ENCODE results near the gene PTPRN2. TPM values are rescaled to one million over a fixed set of nuclear protein-coding genes. Genes with fewer than 3 reads are reported as not detected.
"Not testable (repeated sequence)": the region's sequence is repeated elsewhere in the genome, so short reads cannot be mapped to it uniquely, and the experiment has no call there.

Gene PTPRN2
- total RNA-seq, 1 experiment from 2014 or later, result 0.16 TPM

DNA sequence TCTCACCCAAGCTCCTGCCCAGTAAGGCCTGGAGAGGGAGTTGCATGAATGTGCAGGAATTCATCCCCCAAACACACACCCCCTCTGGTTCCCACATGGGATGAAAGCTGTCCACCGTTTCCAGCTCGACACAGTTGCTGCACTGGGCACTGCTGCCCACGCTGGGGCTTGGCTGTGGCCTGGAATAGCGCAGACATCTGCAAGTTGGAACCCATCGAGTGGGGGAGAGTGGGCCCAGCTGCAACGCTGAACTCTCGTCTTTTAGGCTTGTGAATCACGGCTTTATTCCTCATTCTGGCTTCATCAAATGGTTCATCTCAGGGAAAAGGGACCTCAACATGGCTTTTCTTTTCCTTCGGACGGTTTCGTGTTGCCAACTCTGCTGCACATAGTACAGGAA is 986.1 kb downstream of the PTPRN2 start:
- in situ Hi-C loops (cut with HindIII; ENCODE audit: low pct_unique_long_range_greater_than_20kb, low sequenced_read_pairs), result no loop called here
- no peak for DNase-seq (ENCODE audit: low read depth, low spot score)

DNA sequence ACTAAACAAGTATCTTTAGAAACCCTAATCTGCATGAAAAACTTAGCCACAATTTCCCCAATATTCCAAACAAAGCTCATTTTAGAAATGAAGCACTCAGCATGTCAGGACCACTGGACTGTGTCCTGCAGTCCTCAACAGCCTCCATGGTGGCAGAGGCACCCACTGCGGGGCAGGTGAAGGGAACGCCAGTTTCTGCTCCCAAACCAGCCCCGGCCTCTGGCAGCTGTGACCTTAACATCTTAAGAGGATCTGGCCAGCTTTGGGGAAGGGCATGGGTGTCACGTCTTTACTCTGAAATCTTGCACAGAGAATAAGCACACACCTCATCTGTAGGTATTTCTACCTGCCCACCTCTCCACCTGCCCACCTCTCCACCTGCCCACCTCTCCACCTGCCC is 988.1 kb downstream of the PTPRN2 start:
- in situ Hi-C loops (cut with HindIII; ENCODE audit: low pct_unique_long_range_greater_than_20kb, low sequenced_read_pairs), result no loop called here
- no peak for DNase-seq (ENCODE audit: low read depth, low spot score)

DNA sequence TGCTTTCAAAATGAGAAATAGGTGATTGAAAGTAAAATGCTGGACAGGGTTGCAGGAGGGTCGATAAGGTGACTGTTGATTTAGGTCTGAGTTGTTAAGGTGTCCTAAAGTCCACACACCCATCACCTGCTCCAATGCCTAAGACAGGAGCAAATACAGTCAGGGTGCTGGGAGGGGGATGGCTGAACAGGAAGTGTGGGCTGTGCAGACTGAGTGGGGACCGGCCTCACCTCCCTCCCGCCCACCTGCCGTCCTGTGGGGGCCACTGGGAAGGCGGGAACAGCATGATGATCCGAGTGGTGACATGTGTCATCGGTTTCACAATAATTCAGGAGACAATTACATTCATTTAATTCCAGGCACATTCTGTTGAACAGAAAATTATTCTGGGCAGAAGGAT is 990.1 kb downstream of the PTPRN2 start:
- no peak for DNase-seq (ENCODE audit: low read depth, low spot score)
- in situ Hi-C loops (cut with HindIII; ENCODE audit: low pct_unique_long_range_greater_than_20kb, low sequenced_read_pairs), result no loop called here

DNA sequence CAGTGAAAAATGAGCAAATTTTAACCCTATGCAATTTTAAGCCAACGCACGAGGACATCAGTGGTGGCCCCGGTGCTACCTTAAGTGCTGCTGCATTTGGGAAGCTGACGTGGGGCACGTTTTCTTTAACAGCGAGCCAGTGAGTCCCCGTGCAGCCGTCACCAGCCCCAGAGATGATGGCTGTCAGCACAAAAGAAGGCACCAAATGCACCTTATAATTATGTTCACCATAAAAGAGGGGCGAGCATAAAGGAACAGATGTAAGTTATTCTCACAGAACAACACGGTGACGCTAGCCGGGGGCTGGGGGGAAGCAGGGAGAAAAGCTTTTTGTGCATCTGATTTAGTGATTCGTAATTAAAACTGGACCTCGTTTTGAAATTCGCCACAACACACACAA is 990.7 kb downstream of the PTPRN2 start:
- in situ Hi-C loops (cut with HindIII; ENCODE audit: low pct_unique_long_range_greater_than_20kb, low sequenced_read_pairs), result no loop called here
- no peak for DNase-seq (ENCODE audit: low read depth, low spot score)

DNA sequence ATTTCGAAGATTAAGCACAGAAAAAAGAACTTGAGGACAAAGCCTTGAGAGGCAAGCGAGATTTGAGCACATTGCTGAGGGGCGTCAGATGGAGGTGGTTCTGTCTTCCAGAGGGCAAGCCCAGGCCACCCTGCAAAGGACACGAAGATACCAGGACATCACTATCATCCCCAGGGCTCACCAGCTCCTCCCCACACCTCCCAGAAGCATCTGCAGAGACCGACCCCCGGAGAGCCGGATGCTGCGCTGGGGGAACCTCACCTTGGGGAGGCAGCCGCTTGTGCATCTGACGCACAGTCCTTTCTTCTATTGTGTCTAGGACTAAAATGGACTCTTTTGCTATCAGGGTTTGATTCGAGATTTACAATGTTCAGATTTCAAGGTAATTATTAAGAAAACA is 991.2 kb downstream of the PTPRN2 start:
- in situ Hi-C loops (cut with HindIII; ENCODE audit: low pct_unique_long_range_greater_than_20kb, low sequenced_read_pairs), result no loop called here
- no peak for DNase-seq (ENCODE audit: low read depth, low spot score)

DNA sequence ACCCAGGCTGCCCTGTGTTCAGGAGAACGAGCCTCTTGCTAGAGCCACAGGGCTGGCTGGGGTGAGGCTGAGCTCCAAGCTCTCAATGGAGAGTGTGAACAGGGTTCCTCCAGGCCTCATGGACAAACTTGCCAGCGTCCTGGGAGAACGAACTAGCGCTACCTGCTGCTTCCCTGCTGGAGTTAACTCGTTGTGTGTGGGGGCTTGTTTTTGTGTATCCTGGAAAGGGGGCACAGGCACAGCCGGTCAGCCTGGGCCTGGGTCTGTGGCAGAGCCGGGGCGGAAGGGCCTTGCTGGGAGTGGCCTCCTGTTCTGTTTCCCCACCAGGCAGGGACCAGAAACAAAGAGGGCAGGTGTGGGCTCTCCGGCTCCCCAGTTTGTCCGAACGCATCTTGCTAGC is 991.6 kb downstream of the PTPRN2 start:
- DNase-seq (ENCODE audit: low read depth, low spot score), result no peak
- in situ Hi-C loops (cut with HindIII; ENCODE audit: low pct_unique_long_range_greater_than_20kb, low sequenced_read_pairs), result no loop called here

DNA sequence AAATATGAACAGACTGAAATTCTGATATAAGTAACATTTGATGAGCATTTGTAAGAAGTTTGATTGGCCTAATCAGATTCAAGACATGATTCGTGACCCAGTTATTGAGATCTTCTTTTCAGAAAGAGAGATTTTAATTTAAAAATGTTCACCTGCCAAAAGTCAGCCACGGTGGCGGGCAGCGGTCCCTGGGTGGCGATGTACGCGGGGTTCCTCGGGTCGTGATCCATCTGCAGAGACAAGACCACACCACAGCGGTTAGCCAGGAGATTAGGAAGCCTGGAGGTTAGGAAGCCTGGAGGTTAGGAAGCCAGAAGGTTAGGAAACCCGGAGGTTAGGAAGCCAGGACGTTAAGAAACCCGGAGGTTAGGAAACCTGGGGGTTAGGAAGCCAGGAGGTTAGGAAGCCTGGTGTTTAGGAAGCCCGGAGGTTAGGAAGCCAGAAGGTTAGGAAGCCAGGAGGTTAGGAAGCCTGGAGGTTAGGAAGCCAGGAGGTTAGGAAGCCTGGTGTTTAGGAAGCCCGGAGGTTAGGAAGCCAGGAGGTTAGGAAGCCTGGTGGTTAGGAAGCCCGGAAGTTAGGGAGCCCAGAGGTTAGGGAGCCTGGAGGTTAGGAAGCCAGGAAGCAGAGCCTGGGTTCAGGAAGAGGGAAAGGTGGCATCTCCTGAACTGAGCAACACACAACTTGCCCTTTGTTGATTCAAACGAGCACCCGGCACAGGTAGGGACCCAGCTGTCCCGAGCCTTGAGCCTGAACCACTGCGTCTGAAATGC is 992.4 kb downstream of the PTPRN2 start:
- in situ Hi-C loops (cut with HindIII; ENCODE audit: low pct_unique_long_range_greater_than_20kb, low sequenced_read_pairs), result no loop called here

DNA sequence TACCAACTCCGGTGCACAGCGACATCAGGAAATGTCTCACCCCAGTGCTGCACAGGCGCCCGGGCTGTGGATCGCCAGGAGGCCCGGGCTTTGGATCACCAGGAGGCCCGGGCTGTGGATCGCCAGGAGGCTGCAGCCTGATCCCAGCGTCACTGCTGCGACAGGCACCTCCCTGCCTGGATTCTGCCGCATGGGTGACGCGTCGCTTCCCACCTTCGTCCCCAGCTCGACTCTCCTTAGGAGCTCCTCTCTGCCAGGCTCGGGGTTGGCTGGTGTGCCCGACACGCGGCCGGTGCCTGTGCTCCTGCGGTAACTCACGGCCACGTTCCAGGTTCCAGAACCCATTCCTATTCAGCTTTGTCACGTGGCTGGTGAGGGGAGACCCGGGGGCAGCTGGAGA is 993.3 kb downstream of the PTPRN2 start:
- in situ Hi-C loops (cut with HindIII; ENCODE audit: low pct_unique_long_range_greater_than_20kb, low sequenced_read_pairs), result no loop called here
- DNase-seq (ENCODE audit: low read depth, low spot score), result no peak

More for the DNA sequence above, 992.4 kb downstream of the PTPRN2 start:
- no peak for DNase-seq (ENCODE audit: low read depth, low spot score)

DNA sequence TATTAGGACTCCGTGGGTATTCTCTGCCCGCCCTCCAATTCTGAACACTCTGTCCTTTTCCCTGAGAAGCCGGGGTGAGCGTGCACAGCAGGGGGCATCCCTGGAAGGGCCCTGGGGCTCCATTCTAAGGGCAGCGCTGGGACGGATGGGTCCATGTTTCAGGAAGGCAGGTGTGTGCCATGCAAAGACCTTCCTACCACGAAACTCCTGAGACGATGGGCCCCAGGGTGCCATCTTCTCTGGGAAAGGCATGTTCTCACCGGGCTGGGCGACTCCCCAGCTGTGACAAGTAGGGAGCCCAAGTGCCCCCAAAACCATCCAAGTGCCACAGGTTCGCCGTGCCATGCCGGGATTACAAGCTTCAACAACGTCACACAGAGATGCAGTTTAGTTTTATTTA is 994.1 kb downstream of the PTPRN2 start:
- no peak for DNase-seq (ENCODE audit: low read depth, low spot score)
- in situ Hi-C loops (cut with HindIII; ENCODE audit: low pct_unique_long_range_greater_than_20kb, low sequenced_read_pairs), result no loop called here

DNA sequence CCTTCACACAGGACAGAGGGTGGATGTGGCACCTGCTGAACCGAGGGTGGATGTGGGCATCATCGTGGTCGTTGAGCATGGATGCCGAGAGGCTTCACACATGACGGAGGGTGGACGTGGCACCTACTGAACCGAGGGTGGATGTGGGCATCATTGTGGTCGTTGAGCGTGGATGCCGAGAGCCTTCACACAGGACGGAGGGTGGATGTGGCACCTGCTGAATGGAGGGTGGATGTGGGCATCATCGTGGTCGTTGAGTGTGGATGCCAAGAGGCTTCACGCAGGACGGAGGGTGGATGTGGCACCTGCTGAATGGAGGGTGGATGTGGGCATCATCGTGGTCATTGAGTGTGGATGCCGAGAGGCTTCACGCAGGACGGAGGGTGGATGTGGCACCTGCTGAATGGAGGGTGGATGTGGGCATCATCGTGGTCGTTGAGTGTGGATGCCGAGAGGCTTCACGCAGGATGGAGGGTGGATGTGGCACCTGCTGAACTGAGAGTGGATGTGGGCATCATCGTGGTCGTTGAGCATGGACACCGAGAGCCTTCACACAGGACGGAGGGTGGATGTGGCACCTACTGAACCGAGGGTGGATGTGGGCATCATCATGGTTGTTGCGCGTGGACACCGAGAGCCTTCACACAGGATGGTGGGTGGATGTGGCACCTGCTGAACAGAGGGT is 994.8 kb downstream of the PTPRN2 start:
- DNase-seq (ENCODE audit: low read depth, low spot score); in situ Hi-C loops (cut with HindIII; ENCODE audit: low pct_unique_long_range_greater_than_20kb, low sequenced_read_pairs): not testable (repeated sequence)

DNA sequence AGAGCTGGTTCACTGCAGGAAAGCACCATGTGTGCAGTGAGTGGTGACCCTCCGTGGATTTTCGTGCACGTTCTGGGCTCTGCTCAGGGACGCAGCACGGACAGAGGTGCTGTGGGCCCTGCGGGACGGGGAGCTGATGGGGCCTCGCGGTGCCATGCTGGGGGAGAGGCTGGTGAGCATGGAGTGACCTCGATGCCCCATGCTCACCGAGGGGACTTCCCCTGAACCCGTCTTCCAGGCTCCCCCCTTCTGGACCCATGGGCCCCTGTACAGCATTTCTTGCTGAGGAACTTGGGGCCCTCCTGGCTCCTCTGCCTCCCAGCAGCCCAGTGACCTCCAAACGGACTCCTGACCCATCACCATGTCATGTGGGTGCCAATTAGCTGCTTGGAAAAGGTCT is 997.1 kb downstream of the PTPRN2 start:
- no peak for DNase-seq (ENCODE audit: low read depth, low spot score)
- in situ Hi-C loops (cut with HindIII; ENCODE audit: low pct_unique_long_range_greater_than_20kb, low sequenced_read_pairs), result no loop called here

DNA sequence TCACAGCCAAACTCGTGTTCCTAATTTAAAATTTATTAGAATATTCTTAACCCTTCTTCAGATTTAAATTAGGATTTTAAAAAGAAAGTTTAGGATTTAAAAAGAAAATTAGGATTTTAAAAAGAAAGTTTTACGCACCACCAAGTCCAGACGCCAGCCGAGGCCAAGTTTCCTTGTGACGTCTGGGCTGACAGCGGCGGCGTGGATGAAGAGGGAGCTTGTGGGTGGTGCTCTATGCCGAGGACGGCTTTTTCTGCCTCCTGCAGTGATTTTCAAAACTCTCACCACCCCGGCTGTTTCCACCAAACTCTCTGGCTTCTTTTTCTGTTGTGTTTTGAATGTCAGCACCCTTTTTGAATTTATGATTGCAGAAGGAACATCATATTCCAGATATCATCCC is 997.9 kb downstream of the PTPRN2 start:
- DNase-seq (ENCODE audit: low read depth, low spot score), result no peak
- in situ Hi-C loops (cut with HindIII; ENCODE audit: low pct_unique_long_range_greater_than_20kb, low sequenced_read_pairs), result no loop called here

DNA sequence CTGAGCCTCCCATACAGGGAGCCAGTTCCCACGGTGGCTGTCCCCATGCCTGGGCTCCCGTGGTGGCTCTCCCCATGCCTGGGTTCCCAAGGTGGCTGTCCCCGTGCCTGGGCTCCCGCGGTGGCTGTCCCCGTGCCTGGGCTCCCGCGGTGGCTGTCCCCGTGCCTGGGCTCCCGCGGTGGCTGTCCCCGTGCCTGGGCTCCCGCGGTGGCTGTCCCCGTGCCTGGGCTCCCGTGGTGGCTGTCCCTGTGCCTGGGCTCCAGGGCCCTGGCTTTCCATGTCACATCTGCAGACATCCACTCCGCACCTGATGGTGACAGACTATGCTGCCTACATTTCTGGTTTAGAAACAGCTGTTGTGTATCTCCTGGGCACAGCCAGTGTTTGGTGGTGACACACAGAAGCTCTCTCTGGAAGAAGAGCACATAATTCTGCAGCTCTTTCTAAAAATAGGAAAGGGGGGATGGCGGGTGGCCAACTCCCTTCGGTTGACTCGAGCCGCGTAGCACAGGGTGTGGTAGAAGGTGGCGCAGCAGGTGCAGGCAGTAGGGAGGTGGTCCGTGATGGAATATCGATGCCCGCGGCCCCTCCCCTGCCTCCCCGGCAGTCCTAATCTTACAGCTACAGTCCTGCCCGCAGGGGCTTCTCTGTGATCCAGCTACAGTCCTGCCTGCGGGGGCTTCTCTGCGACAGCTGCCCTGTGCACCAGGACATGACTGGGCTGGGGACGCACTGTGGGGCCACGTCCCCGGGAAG is 999.6 kb downstream of the PTPRN2 start:
- in situ Hi-C loops (cut with HindIII; ENCODE audit: low pct_unique_long_range_greater_than_20kb, low sequenced_read_pairs), result no loop called here
- no peak for DNase-seq (ENCODE audit: low read depth, low spot score)

DNA sequence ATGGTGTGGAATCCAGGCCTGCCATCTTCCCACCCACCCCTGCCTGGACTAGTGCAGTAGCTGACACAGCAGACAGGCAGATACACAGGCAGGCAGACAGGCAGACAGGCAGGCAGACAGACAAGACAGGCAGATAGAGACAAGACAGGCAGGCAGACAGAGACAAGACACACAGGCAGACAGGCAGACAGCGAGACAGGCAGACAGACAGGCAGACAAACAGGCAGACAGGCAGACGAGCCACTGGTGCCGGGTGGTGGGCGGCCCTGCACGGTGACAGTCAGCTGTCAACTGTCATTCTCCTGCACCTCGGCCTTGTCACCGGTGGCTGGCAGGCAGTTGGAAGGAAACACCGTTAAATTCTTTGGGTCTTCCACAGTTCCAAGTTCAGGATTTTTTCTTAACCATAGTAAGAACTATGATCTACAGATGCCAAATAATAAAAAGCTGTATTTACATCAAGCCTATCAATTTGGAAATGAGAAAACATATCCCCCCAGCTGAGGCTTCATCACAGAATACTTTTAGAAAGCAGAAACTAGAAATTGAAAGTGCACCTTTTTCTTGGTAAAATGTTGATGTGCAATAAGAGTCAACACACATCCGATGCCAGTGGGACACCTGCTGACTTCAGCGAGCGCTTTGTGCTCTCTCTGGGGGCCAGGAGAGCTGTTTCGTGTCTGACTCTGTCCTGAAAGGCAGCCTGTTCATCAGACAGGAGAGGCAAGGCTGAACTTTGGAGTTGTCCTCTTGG is 1000.4 kb downstream of the PTPRN2 start:
- in situ Hi-C loops (cut with HindIII; ENCODE audit: low pct_unique_long_range_greater_than_20kb, low sequenced_read_pairs), result no loop called here
- DNase-seq (ENCODE audit: low read depth, low spot score), result no peak

DNA sequence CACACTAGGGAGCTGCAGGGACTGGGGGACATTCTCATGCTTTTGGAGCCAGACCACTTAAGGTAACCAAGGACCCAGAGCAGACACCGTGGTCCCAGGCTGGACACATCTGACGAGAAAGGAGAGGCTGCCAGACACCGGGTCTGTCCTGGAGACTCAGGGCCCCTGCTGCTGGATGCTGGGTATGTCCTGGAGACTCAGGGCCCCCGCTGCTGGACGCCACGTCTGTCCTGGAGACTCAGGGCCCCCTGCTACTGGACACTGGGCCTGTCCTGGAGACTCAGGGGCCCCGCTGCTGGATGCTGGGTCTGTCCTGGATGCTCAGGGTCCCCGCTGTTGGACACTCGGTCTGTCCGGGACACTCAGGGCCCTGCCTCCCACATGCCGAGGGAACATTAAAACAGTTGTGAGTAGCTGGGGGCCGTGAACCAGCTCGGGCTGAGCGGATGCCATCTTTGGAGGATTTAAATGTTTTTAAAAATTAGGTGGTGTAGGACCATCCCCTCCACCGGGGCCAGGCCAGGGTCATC is 1001.1 kb downstream of the PTPRN2 start:
- DNase-seq (ENCODE audit: low read depth, low spot score), result no peak
- in situ Hi-C loops (cut with HindIII; ENCODE audit: low pct_unique_long_range_greater_than_20kb, low sequenced_read_pairs), result no loop called here

DNA sequence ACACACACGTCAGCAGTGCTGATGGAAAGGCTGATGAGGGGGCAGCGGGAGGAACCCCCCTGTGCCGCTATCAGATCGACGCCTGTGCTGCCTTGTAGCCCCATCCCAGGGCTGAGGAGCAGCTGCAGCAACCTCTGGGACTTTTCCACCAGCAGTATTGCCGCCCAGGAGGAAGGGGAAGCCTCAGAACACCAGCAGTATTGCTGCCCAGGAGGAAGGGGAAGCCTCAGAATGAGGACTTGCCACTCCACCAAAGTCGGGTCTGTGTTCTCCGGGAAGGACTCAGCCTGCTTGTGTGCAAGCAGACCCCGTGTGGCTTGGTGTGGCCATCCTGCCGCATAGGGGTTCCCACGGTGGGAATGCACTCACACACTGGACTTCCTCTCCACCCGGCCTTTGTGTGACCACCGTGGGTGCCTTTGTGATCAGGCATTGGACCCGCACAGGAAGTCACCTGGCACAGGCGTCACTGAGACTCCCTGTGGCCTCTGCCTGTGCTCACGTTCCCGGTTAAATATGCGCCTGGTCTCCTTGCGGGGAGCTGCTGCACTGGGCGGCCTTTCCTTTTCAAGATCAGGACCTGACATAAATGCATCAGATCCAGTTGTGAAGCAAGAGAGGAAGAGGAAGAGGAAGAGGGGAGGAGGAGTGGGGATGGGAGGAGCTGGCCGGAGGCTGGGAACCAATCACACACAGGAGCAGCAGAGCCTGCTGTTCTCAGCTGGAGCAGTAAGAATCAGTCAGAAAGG is 1002.3 kb downstream of the PTPRN2 start:
- no peak for DNase-seq (ENCODE audit: low read depth, low spot score)
- in situ Hi-C loops (cut with HindIII; ENCODE audit: low pct_unique_long_range_greater_than_20kb, low sequenced_read_pairs), result no loop called here

DNA sequence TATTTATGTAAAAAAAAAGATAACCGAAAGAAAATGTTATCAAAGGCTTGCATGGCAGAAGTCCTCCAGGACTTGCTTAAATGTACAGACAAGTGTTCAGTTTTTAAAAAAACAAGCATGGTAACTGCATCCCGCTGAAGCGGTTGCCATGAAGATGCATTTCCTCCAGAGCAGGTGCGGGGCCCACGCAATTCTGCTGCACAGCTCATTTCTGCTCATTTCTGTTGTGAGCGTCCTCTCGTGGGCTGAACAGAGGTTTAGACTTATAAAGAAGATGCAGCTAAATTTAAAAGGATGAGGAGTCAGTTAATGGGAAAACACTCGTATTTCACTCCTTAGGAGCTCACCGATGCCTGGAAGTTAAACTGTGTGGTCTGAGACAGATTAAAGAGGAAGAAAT is 1003.2 kb downstream of the PTPRN2 start:
- in situ Hi-C loops (cut with HindIII; ENCODE audit: low pct_unique_long_range_greater_than_20kb, low sequenced_read_pairs), result no loop called here

More for the DNA sequence above, 1003.2 kb downstream of the PTPRN2 start:
- DNase-seq (ENCODE audit: low read depth, low spot score), result no peak

Measured in SK-MEL-5 (cell line).